C1 segment of cervical spinal cord (tissue), 14 donors: Measurements from ENCODE around the gene NUMB.
"Not testable (repeated sequence)": the region's sequence is repeated elsewhere in the genome, so short reads cannot be mapped to it uniquely, and the experiment has no call there.

Experiments
- DNase-seq, 14 donors: peaks; one replicate each; lab custom pipeline; 2025; lab: John Stamatoyannopoulos, UW

Gene NUMB

GRCh38 chr14:73364559-73364958 lies 93.8 kb downstream of the NUMB start:
- DNase-seq: no peak

GRCh38 chr14:73359445-73359844 lies 98.9 kb downstream of the NUMB start:
- DNase-seq: no peak

- no peak for DNase-seq
Observed at GRCh38 chr14:73358187-73358586, 100.2 kb downstream of the NUMB start.

- DNase-seq: not testable (repeated sequence)
Observed at GRCh38 chr14:73349091-73349490, 109.3 kb downstream of the NUMB start.

GRCh38 chr14:73344319-73344718 lies 114.0 kb downstream of the NUMB start:
- peak in 1 of 14 donors; percentile 83 for DNase-seq

GRCh38 chr14:73342670-73343069 lies 115.7 kb downstream of the NUMB start:
- no peak for DNase-seq

GRCh38 chr14:73339846-73340595 lies 118.3 kb downstream of the NUMB start:
- peak in 1 of 14 donors; percentile 81 for DNase-seq

- DNase-seq: peak in 1 of 14 donors; percentile 2
Observed at GRCh38 chr14:73339206-73339605, 119.1 kb downstream of the NUMB start.

- DNase-seq: no peak
Observed at GRCh38 chr14:73338551-73338950, 119.8 kb downstream of the NUMB start.

GRCh38 chr14:73333031-73333430 lies 125.3 kb downstream of the NUMB start:
- DNase-seq: no peak

- DNase-seq: no peak
Observed at GRCh38 chr14:73325630-73326299, 132.6 kb downstream of the NUMB start.

GRCh38 chr14:73325063-73325462 lies 133.3 kb downstream of the NUMB start:
- DNase-seq: no peak

- DNase-seq: no peak
Observed at GRCh38 chr14:73324533-73324932, 133.8 kb downstream of the NUMB start.

- no peak for DNase-seq
Observed at GRCh38 chr14:73323896-73324399, 134.4 kb downstream of the NUMB start.

GRCh38 chr14:73313151-73313550 lies 145.2 kb downstream of the NUMB start:
- DNase-seq: no peak

GRCh38 chr14:73312687-73313086 lies 145.7 kb downstream of the NUMB start:
- DNase-seq: no peak

GRCh38 chr14:73311708-73312030 lies 146.7 kb downstream of the NUMB start:
- DNase-seq: no peak

- not testable (repeated sequence) for DNase-seq
Observed at GRCh38 chr14:73309207-73309606, 149.1 kb downstream of the NUMB start.

GRCh38 chr14:73307261-73307660 lies 151.1 kb downstream of the NUMB start:
- no peak for DNase-seq

GRCh38 chr14:73305499-73305898 lies 152.8 kb downstream of the NUMB start:
- no peak for DNase-seq

- peak in 1 of 14 donors; percentile 15 for DNase-seq
Observed at GRCh38 chr14:73295198-73295796, 163.0 kb downstream of the NUMB start.
